ENCODE measurements around the gene CCDC88C.

DNA sequence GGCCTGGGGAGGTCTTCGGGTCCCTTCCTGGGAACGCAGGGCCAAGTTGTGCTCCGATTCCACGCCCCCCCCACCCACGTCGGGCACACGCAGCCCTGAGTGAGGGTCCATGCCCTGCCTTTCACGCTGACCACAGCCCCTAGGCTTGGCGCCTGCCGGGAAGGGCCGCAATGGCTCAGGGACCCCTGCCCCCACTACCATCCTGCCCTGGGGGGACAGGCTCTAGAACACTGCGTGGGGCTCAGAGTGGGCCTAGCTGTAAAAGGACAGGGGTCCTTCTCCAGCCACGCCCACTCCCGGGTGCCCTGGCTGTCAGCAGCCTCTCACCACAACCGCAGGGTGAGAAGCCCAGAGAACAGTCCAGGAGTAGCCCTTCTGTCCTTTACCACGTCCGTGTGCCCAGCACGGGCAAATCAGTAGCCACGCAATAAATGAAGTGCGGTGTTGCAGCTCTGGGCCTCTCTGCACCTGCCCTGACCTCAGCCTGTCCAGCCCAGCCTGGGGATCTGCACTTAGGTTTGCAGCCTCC lies 163.8 kb downstream of the CCDC88C start:
- TF ChIP-seq CTCF (conservative IDR thresholded peaks at IDR 0.05; ENCODE audit: low read depth, low read length) (no peak), EZH2phosphoT487 (IDR thresholded peaks at IDR 0.05; ENCODE audit: borderline replicate concordance, low read length) (no peak)

Measured in PC-3 (cell line).